ENCODE measurements around the gene DDAH1.

DNA sequence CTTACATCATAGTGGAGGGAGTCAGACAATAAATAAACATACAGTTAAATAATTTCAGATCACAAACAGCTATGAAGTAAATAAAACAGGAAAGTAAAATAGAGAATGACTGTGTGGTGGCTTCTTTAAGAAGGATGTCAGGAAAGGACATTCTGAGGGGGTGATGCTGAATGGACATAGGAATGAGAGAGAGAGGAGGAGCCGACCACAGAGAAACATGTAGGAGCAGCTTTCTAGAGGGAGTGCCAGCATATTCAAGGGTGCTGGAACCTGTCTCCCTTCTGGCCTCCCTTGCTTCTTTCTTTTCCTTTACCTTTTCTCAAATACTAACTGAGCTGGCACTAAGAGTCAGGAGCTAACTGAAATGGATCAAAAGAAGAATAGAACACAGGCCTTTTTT, 168.0 kb downstream of the DDAH1 start:
- TF ChIP-seq, protein P1, sequence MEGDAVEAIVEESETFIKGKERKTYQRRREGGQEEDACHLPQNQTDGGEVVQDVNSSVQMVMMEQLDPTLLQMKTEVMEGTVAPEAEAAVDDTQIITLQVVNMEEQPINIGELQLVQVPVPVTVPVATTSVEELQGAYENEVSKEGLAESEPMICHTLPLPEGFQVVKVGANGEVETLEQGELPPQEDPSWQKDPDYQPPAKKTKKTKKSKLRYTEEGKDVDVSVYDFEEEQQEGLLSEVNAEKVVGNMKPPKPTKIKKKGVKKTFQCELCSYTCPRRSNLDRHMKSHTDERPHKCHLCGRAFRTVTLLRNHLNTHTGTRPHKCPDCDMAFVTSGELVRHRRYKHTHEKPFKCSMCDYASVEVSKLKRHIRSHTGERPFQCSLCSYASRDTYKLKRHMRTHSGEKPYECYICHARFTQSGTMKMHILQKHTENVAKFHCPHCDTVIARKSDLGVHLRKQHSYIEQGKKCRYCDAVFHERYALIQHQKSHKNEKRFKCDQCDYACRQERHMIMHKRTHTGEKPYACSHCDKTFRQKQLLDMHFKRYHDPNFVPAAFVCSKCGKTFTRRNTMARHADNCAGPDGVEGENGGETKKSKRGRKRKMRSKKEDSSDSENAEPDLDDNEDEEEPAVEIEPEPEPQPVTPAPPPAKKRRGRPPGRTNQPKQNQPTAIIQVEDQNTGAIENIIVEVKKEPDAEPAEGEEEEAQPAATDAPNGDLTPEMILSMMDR (IDR thresholded peaks at IDR 0.05; ENCODE audit: low read depth, low read length) = no peak
- TF ChIP-seq EZH2phosphoT487 (IDR thresholded peaks at IDR 0.05; ENCODE audit: low read depth) = no peak
